T-helper 2 cell treated with Interferon-gamma antibody and Interleukin-4, amounts not matched to agents 100 ng/mL and 5 ng/mL, for 36 hours (primary cell): ENCODE data around the gene ZDHHC11B. TPM values are rescaled to one million over a fixed set of nuclear protein-coding genes. Genes with fewer than 3 reads are reported as not detected.
"Not testable (repeated sequence)": the region's sequence is repeated elsewhere in the genome, so short reads cannot be mapped to it uniquely, and the experiment has no call there.

Experiments used
- intact Hi-C: fragments of 100-400 bp; cut with micrococcal nuclease; formaldehyde crosslinking; loops from one replicate; pipeline ENCODE4 v1.15.1; 2023
- total RNA-seq: library from RNA; stranded (reverse); gene quantifications from 2 replicates; pipeline ENCODE4 v1.2.3, GENCODE V29; 2022

The ZDHHC11B gene
- total RNA-seq, 1 donor from 2014 or later, result 0.09 TPM

DNA sequence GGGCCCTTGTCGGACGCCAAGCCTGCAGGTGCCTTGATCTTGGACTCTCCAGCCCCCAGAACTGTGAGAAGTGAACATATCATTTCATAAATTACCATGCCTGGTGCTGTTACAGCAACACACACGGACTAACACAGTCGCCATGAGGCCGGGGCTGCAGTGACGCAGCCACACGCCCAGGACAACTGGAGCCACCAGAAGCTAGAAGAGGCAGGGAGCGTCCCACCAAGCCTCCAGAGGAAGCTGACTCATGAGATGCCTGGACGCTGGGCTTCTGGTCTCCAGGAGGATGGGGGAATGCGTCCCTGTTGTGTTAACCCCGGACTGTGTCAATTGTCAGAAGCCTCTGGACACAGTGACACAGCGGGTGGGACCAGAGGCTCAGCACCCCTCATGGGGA is 97.6 kb downstream of the ZDHHC11B start:
- intact Hi-C loops, result not testable (repeated sequence)

DNA sequence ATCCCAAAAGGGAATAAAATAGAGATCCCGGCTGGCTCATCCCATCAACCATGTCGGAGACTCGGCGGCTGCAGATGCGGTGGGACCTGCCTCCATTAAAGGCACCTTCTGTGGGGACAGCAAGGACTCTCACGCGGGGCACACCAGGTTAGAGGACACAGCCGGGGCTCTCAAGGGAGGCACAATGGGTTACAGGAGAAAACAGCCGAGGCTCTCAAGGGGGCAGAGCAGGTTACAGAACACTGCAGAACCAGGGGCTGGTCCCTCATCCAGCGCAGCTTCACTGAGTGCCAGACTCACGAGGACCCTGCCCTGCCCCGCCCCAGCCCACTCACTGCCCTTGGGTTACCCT is 98.4 kb downstream of the ZDHHC11B start:
- intact Hi-C loops, result not testable (repeated sequence)

DNA sequence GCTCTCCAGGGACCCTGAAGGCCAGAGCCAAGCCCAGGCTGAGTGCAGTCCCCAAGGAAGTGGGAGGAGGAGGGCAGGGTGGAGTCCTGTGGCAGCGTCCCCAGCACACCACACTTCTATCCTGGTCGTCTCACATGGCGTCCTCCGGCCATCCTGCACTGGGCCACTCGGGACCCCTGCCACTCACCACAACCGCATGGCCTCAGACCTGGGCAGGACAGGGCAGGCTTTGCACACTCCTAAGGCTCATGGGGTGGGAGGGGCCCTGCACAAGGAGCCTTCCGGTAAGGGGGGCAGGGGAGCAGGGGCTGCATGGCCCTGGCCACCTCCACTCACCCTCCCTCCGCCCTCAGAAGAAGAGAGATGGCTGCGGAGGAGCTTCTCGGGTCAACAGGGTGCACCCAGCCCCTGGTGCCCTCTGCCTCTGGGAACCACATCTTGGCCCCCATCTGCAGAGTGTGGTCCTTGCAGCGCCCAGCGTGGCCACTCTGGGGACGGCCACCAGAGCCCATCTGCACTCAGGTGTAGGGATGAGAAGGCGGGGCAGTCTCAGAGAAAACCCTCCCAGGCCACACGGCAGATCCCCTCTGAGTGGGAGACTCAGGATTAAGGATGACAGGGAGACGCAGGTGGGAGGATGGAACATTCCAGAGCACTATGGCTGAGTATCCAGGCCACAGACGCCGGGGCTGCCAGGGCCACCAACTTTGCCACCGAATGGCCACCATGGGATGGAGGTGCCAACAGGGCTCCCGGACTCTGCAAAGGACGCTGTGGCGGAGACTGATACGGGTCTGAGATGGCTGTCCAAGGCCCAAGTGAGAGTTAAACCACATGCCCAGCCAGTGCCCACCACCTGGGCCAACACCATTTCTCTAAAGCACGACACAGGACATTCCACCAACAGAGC is 99.0 kb downstream of the ZDHHC11B start:
- intact Hi-C loops, result no loop called here

DNA sequence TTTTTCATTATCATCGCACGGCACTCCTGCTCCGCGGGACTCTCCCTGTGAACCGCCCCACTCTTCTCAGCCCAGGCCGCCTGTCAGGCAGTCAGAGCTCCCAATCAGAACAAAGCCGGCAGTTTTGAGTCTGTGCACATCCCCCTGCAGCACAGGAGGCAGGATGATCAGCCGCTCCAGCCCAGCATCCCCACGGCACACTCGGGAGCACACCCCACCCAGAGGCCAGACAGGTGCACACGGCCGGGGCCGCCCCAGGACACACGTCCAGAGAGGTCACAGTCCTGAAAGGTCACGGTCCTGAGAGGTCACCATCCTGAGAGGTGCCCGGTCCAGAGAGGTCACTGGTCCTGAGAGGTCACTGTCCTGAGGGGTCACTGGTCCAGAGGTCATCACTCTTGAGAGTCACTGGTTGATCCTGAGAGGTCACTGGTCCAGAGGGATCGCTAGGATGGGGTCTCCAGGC is 99.7 kb downstream of the ZDHHC11B start:
- intact Hi-C loops, result no loop called here

DNA sequence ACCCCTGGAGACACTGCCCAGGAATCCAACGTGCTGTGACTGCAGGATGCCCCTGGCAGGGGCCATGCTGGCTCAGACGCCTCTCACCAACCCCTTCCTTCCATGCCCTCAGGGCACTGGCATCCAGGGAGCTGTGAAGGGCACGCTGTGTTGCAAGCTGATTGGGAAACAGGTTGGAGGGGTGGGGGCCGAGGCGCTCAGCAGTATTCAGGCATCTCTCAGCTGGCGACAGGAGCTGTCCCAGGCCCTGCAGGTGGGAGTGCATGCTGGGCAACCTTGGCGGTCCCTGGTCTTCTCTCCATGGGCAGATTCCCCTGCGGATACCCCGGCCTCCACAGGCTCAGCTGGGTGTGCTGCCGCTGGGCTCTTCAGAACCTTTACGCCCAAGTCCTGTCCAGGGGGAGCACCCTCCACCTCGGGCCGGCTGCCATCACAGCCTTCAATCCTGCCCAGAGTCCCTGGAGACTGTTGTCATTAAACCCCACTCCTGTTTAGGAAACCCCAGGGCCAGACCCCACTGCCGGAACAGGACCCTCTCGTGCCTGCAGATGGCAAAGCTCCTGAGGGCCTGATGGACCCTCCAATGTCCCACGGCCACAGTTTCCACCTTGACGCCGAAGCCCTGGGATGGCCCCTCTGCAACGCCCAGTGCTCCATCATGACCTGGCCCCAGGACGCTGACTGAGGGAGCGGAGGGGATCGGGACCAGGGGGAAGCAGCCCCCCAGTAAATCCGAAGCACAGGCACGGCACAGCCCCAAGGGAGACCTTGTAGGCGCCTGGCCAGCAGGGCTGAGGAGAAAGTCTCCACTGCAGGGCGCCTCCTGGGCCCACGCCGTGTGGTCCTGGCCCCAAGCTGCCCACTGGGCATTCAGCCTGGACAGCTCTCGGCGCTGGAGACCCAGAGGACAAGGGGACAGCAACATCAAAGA is 100.7 kb downstream of the ZDHHC11B start:
- intact Hi-C loops, result loop anchor here (2.0 kb wide), 1 partner anchor 93 kb away; no protein-coding TSS in a partner anchor

DNA sequence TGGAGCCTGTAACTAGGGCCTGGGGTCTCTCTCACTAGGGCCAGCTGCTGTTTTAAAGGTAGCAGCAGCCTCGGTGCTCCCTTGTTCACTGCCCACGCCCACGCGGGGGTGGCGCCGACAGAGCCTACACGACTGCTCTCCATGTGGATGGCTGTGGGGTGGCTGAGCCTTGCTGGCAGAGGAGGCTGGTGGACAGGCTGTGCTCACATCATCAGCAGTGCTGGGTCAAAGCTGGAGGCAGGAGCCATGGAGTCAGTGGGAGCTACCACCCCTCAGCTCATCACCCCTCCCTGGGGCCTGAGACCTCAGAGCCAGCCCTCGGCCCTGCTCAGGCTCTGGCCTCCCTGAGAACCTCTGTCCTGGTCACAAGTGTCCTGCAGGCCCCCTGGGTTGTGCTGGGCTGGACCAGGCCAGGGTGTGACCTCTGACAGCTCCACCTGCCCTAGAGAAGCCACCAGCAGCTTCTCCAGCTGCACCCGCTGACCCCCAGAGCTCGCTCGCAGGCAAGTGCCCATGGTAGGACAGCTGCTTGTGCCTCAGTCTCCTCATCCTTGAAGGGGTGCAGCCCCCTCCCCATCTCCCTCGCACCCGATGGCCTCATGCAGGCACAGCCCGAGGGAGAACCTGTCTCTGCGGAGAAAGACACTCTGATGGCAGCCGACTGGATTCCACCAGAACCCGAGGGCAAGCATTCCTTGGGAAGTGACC is 101.7 kb downstream of the ZDHHC11B start:
- intact Hi-C loops, result loop anchor here (2.0 kb wide), 1 partner anchor 94 kb away; no protein-coding TSS in a partner anchor

DNA sequence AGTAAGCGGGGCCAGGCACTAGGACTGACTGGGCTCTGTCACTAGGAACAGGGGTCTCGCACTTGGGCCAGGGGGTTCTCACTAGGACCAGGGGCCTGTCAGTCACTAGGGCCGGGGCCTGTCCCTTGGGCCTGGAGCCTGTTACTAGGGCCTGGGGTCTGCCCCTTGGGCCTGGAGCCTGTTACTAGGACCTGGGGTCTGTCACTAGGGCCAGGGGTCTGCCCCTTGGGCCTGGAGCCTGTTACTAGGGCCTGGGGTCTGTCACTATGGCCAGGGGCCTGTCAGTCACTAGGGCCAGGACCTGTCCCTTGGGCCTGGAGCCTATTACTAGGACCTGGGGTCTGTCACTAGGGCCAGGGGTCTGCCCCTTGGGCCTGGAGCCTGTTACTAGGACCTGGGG is 102.3 kb downstream of the ZDHHC11B start:
- intact Hi-C loops, result loop anchor here (2.0 kb wide), 1 partner anchor 95 kb away; no protein-coding TSS in a partner anchor

DNA sequence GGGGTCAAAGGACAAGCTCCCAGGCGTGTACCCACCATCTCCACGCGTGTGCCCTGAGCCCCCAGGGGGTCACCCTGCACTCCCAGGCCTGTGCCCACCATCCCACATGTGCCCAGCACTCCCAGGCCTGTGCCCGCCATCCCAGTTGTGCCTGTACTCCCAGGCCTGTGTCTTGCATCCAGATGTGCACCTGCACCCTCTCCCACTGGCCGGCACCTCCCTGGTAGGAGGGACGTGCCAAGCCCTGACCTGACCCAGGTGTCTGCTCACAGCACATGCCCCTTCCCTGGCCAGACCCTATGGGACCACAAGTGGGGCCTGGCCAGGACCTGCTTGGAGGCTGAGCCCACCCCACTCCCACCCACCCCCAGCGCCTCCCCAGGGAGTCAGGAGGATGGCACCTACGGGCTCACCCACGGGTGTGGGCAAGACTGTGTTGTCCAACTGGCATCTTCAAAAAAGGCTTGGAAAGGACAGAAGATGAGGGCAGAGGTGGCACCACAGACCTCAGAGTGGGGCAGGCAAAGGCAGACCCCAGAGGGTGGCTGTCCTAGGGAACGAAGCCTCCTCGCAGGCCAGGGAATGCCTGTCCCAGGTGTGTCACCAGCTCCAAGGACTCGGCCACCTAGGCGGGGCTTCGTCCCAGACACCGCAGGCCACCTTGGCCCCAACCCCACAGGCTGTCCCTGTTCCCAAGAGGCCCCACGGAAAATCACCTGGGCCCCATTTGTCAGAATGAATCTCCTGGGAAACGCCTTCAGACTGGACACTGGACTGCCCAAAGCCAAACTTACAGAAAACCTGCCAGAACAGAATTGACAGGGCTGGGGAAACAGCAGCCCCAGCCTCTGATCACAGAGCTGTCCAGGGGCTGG is 103.0 kb downstream of the ZDHHC11B start:
- intact Hi-C loops, result loop anchor here (2.0 kb wide), 1 partner anchor 95 kb away; no protein-coding TSS in a partner anchor

DNA sequence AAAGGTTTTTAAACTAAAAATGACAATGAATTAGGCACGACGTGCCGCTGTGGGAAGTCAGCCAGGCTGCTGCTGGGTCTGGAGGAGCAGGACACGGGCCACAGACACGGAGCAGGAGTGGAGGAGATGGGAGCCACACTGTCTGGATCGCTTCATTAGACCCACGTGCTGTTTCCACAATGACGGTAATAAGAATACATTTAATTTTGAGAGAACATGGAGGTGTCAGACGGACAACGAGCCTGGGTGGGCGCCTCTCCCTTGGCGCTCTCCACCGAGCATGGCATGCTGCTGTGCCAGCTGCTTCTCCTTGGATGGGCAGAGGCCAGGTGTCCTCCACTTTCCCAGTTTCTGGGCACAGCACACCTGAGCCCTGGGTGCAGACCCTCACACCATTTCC is 103.7 kb downstream of the ZDHHC11B start:
- intact Hi-C loops, result not testable (repeated sequence)

DNA sequence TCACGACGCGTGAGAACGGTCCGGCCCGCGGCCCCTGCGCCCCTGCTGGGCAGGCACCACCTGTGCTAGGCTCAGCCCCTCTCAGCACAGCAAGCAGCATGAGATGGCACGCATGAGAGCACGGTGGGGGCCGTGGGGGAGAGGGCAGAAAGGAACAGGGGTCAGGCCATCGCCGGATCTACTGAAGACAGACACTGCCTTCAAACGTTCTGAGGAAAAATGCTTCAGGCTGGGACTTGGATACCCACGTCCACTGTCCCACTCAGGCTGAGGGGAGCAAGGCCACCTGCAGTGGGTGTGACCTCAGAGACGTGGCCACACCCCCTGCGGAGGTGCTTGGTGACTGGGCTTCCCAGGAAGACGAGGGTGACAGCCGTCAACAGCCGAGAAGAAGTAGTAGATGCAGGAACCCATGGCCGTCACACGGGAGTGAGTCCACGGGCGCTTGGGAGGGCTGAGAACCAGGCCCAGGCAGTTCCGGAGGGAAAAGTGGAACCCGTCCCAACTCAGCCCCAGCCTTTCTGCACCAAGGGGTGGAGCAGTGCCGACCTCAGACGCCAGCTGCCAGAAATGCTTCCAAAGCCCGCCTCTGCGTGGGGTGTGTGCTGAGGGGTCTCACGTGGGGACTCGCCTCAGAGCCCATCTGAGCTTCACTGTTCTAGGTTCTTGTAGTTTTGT is 104.3 kb downstream of the ZDHHC11B start:
- intact Hi-C loops, result not testable (repeated sequence)

DNA sequence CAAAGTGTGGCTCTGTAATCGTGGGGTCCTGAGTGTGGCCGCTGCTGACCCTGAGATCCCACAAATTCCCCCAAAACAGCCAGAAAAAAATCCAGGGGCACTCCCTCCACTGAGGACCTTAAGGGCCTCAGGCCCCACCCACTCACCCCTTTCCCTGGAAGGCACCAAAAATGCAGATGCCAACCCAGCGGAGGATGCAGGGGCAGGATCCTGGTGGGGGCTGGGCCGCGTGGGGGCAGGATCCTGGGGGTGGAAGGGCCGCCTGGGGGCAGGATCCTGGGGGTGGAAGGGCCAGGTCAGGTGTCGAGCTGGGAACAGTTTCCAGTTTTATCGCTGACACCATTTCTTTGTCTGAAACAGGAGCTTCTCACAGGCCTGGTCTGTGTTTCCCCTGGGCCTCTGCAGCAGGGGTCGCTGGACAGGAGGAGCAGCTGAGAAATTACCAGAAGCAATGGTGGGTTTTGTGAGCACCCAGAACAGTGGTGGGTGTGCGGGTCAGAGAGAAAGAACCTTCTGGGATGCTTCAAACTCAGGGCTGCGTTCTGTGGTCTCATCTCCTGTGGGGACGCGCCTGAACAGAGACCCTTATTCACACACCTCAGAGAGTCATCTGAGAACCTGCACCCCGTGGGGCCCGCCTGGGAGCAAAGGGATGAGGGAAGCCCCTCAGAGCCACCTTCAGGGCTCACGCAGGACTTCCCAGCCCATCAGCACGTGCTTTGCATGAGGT is 105.2 kb downstream of the ZDHHC11B start:
- intact Hi-C loops, result not testable (repeated sequence)

DNA sequence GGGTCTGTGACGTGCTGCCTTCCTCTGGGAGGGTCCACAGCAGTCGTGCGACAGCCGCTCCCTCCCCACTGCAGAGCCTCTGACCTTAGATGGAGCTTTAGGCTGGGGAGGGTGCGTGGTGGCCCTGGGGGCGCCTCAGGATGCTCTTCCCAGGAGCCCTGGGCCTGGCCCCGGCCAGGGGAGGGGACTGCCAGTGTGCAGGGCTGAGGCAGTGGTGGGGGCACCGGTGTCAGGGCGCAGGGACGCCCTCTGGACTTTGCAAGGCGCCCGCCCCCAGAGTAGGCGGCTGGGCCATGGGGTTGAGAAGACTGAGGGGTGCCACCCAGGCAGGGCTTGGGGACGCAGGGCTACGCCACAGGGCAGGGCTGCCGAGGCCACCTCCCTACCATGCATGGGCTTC is 106.0 kb downstream of the ZDHHC11B start:
- intact Hi-C loops, result not testable (repeated sequence)

DNA sequence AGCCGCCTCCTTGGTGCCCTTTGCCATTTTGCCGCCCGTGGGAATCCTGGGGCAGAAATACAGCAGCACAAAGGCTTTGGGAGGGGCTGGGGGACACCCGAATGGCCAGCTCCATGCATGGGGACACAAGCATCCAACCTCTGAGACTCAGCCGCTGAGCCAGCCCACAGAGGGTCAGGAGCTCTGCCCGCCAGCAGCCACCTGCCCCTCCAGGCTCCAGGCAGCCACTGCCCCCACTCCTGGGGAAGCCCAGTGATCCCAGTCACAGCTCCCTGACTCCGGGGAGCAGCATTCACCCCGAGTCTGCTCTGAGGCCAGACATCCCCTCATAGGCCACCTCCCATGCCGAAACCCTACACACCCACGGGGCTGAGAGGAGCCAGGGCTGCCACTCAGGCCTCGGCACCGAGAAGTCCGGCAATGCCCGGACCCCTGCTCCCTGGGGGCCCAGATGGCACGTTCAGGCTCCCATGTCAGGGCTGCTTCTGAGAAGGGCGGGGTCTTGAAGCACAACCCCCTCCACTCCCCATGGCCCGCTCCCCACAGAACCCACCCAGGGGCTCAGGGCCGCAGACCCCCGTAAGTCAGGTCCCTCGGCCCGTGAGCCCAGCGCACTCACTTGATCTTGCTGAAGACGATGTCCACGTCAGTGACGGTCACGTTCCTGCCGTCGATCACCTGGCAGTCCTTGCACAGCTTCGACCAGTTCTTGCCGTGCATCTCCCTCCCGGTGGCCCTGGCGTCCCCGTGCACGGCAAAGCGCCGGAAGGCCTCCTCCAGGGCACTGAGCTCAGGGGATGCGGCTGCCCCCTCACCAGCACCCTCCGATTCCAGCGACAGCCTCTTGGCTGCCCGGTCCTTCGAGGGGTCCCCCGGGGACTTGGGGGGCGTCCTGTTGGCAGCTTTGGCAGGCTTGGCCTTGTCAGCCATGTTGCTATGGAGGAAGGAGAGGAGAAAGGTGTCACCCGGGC is 107.1 kb downstream of the ZDHHC11B start:
- intact Hi-C loops, result no loop called here

DNA sequence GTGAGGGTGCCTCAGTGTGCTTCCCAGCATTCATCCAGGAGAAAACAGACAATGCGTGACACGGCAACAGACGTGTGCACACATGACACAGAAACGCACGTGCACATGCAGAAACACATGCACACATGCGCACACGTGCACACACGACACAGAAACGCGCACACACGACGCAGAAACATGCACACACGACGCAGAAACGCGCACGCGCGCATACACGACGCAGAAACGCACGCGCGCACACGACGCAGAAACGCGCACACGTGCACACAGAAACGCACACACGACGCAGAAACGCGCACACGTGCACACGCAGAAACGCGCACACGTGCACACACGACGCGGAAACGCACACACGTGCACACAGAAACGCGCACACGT is 107.8 kb downstream of the ZDHHC11B start:
- intact Hi-C loops, result no loop called here

DNA sequence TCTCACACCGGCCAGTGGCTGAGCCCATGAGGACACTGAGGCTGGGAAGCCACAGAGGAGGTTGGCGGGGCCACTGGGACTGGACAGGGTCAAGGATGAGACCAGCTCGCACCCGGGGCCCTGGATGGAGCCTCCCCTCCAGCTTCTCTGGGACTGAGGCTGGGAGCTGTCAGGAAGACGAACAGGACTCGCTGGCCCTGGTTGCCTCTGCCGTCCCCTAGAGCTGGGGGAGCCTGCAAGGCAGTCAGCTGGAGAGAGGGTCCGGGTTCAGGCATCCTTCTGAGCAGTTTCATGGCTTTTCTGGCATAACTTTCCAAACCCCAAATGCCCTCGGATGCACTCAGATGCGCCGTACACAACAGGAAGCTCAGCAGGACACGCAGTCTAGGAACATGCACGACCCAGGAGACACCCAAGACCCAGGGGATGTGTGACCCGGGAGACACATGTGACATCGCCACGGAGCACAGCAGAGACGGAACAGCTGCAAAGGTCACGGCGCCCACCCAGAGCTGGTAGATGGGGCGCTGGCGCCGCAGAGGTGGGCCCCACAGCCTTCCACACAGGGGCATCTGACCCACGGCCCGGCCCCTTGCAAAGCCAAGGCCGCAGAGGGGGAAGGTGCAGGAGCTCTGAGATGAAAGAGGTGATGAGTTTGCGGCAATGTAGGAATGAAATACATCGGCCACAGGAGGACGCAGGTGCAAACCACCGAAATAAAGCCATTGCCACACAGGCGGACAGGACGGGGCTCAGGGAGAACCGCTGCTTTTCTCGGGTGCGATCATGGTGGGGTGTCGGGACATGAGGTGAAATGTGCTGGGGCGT is 108.4 kb downstream of the ZDHHC11B start:
- intact Hi-C loops, result no loop called here

DNA sequence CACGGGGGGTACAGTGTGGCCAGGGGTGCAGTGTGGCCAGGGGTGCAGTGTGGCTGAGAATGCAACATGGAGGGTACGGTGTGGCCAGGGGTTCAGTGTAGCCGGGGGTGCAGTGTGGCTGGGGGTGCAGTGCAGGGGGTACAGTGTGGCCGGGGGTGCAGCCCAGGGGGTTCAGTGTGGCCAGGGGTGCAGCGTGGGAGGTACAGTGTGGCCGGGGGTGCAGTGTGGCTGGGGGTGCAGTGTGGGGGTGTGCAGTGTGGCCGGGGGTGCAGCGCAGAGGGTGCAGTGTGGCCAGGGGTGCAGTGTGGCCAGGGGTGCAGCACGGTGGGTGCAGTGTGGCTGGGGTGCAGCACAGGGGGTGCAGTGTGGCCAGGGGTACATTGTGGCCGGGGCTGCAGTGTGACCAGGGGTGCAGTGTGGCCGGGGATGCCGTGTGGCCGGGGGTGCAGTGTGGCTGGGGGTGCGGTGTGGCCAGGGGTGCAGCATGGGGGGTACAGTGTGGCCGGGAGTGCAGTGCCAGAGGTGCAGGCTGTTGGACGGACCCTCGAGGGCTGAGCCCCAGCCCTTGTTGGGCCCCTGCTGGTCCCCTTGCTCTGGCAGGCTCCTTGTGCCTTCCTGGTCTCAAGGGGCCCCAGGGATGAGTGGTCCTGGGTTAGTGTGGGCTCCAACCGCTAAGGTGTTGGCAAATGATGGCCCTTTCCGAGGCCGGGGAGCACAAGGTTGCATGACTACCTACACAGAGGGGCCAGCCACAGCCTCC is 109.2 kb downstream of the ZDHHC11B start:
- intact Hi-C loops, result no loop called here
